Measurements from ENCODE around the gene KCTD4. TPM values are rescaled to one million over a fixed set of nuclear protein-coding genes. Genes with fewer than 3 reads are reported as not detected.
"Not testable (repeated sequence)": the region's sequence is repeated elsewhere in the genome, so short reads cannot be mapped to it uniquely, and the experiment has no call there.

Gene KCTD4
- not detected in 2 replicates for total RNA-seq (2014; rRNA removed; shearing (Covaris generic))

DNA sequence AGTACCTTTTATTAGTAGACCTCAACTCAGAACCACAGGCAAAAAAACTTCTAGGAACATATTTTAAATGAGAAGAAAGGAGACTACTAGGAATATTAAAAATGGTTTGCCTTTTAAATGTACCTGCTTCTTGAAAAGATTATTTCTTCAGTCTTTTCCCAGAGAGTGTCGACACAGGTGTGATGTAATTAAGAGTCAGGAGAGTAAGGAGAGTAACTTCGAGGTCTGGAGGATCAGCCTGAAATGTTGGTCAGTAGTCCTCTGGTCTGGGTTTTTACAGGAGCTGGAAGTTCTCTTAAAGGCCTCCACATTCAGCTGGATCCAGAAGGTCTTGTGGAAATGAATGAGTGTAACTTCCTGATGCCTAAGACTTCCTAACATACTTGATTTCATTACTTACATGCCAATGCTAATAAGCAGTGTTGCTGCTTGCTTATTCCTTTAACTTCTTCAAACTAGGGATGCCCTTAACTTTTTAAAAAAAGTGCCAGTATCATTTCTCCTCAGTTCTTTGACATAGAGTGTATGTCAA, at the start of gene KCTD4:
Gene KCTD4, minus strand, starts transcription at position 345 of the 532 bp plus-strand sequence. CDS start 6,478 bp downstream, outside the sequence.
- H3K27me3 ChIP-seq: no peaks in the 10 kb centered on the region
- no peaks in the 10 kb centered on the region for H3K9me3 ChIP-seq (replicated peaks)
- H3K4me3 ChIP-seq: no peak within 1 kb of the TSS
- no peak for DNase-seq
- H3K36me3 ChIP-seq: no peaks in the 10 kb centered on the region
- H3K27ac ChIP-seq: no peak within 1 kb of the TSS
- 0 out of 2 replicates have a peak, but pooled peaks cover 7% of the 10 kb centered on the region for H3K4me1 ChIP-seq

DNA sequence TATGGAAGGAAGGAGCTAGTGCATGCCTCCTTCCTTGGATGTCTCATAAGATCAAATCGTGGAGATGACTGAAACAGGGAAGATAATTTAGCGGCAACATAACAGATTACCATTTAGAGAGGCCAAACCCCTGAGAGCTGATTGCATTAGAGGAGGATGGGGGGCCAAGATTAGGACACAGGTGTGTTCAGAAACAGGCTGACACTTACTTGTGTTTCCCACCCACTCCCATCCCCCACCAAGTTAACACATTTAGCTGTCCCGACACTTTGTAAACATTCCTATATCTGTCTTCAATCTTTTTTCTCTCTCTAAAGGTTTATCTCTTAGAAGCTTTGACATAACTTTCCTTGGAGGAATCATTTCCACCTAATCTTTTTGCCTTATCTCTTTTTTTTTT, 48.8 kb upstream of the KCTD4 start:
- Histone ChIP-seq H3K36me3 (peaks cover 6% of the 10 kb centered on the region), H3K9me3 (replicated peaks) (no peaks in the 10 kb centered on the region), H3K27ac (no peak overlapping the region), H3K4me3 (no peak overlapping the region), H3K4me1 (no peaks in the 10 kb centered on the region), H3K27me3 (no peaks in the 10 kb centered on the region)
- DNase-seq: no peak

DNA sequence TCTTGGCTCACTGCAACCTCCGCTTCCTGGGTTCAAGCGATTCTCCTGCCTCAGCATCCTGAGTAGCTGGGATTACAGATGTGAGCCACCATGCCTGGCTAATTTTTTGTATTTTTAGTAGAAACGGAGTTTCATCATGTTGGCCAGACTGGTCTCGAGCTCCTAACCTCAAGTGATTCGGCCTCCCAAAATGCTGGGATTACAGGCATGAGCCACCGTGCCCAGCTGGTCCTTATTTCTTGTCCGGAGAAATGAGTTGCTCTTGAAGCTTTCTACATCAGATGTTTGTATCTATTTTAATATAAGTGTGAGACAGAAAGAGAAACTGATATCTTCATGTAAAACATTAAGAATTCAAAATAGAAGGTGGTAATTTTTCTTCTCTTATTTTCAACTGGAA, 43.9 kb upstream of the KCTD4 start:
- H3K4me3 ChIP-seq; H3K27me3 ChIP-seq; DNase-seq; H3K27ac ChIP-seq; H3K4me1 ChIP-seq; H3K36me3 ChIP-seq; H3K9me3 ChIP-seq (replicated peaks): not testable (repeated sequence)

DNA sequence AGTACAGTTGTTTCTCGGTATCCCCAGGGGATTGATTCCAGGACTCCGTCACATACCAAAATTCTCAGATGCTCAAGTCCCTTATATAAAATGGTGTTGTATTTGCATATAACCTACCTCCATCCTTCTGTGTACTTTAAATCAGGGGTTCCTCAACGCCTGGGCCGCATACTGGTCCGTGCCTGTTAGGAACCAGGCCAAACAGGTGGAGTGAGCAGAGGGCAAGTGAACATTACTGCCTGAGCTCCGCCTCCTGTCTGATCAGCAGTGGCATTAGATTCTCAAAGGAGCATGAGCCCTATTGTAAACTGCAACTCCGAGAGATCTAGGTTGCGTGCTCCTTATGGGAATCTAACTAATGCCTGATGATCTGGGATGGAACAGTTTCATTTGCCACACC, 42.2 kb upstream of the KCTD4 start:
- H3K9me3 ChIP-seq (replicated peaks): no peaks in the 10 kb centered on the region
- no peaks in the 10 kb centered on the region for H3K27me3 ChIP-seq
- no peaks in the 10 kb centered on the region for H3K4me1 ChIP-seq
- H3K27ac ChIP-seq: no peak overlapping the region
- no peaks in the 10 kb centered on the region for H3K36me3 ChIP-seq
- DNase-seq: peak in 1 of 2 experiments; percentile 4
- no peak overlapping the region for H3K4me3 ChIP-seq

DNA sequence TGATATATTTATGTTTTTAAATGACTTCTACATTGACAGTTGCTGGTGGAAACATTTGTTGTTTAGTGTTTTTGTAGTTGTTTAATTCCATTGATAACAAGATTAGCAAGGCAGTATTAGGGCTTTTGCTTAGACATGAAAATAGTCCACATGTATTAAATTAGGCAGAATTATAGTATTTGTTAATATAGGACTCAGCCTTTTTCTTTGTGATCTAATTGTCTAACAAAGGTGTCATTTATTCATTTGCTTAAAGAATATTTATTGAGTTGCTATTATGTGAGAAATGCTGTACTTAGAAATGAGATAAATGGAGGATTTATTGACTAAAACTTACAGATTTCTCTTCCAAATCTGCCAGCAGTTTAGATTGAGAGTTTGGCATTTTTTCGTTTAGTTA, 41.7 kb upstream of the KCTD4 start:
- Histone ChIP-seq H3K36me3 (no peaks in the 10 kb centered on the region), H3K4me3 (no peak overlapping the region), H3K9me3 (replicated peaks) (no peaks in the 10 kb centered on the region), H3K4me1 (no peaks in the 10 kb centered on the region), H3K27ac (no peak overlapping the region), H3K27me3 (no peaks in the 10 kb centered on the region)
- DNase-seq: no peak

DNA sequence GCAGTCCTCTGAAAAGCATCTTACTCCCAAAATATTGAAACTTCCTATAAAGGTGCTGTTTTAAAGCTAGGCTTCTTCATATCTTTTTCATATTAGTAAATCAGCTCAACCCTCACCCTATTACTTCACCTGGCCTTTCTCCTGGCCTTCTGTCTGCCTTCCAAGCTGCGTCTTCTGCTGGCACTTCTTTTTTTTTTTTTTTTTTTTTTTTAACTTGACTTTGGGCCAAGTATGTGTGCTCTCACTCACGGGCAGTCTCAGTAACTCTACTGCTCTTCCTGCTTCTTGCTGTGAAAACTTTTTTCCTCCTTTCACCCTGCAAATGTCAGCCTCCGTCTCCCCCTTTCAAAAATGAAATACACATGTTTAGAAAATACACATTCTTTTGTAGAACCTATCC, 41.2 kb upstream of the KCTD4 start:
- no peak for DNase-seq
- Histone ChIP-seq H3K27me3 (no peaks in the 10 kb centered on the region), H3K4me3 (no peak overlapping the region), H3K27ac (no peak overlapping the region), H3K9me3 (replicated peaks) (no peaks in the 10 kb centered on the region), H3K36me3 (no peaks in the 10 kb centered on the region), H3K4me1 (no peaks in the 10 kb centered on the region)

DNA sequence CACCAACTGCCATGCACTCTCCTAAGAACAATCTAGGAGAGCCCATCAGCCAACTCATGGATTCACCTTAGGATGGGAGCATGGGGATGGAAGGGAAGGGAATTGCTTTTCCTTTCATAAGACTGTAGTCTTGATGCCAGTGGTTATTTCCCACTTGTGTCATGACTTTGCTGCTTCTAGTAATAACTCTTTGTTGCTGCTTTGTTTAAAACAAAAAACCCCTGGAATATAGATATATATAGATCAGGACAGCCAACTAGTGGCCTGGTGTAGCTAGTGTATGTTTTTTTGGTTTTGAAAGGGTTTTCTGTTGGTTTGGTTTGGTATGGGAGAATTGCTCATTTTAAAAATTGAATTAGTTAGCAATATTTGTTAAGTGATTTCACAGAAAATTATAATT, 39.3 kb upstream of the KCTD4 start:
- no peak overlapping the region for H3K4me3 ChIP-seq
- H3K27ac ChIP-seq: no peak overlapping the region
- H3K36me3 ChIP-seq: no peaks in the 10 kb centered on the region
- H3K27me3 ChIP-seq: no peaks in the 10 kb centered on the region
- H3K9me3 ChIP-seq (replicated peaks): no peaks in the 10 kb centered on the region
- H3K4me1 ChIP-seq: no peaks in the 10 kb centered on the region
- no peak for DNase-seq

DNA sequence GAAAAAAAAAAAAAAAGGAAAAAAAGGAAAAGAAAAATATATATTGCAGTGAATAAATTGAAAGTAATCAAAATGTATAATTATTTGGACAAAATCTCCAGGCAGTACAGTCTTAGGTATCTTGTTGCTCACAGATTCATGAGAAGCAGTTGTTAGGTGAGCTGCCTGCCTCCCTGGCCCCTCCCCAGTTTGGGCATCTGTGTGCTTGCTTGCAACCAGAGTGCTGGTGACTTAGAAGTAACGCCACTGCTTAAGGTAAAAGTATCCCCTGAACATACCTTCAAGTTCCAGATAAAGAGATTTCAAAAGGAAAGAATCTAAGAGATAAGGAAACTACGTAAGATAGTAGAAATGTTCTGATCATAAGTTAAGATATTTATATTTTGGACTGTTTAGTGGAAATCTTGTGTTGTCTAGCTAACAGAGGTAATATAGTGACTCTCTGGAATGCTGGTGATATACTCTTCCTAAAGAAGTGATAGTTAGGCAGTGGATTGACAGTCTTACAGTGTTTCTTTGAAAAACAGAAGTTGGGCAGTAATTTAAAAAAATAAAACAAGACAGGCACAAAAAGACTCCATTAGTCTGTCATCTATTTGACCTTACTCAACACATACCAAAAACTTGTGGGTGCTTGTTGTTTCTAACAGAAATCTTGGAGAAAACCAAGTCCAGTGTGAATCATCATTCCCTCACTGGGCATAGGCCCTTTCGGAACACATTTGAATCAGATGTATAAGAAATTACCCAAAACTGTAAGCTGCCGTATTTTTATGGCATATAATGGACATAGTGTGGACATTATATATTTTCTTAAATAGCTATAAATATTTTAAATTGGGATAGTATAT, 38.3 kb upstream of the KCTD4 start:
- no peaks in the 10 kb centered on the region for H3K9me3 ChIP-seq (replicated peaks)
- DNase-seq: no peak

DNA sequence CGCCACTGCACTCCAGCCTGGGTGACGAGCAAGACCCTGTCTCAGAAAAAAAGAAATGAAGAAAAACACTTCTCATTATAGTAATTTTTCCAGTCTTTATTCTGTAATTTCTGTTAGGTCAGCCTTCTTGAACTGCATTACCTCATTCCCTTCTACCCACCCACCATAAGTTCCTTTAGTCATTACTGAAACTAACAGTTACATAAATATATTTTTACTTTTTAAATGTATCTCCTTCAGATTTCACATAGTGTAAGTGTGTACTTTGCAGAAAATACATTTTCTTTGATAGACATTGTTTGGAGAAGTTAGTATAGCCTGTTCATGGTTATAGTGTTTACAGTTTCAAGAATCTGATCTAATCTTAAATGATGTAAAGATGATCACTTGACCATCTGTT, 31.7 kb upstream of the KCTD4 start:
- no peak overlapping the region for H3K4me3 ChIP-seq
- H3K27ac ChIP-seq: no peak overlapping the region

More for the DNA sequence above, 38.3 kb upstream of the KCTD4 start:
- Histone ChIP-seq H3K4me3 (no peak overlapping the region), H3K27ac (no peak overlapping the region), H3K36me3 (no peaks in the 10 kb centered on the region), H3K27me3 (no peaks in the 10 kb centered on the region), H3K4me1 (no peaks in the 10 kb centered on the region)

DNA sequence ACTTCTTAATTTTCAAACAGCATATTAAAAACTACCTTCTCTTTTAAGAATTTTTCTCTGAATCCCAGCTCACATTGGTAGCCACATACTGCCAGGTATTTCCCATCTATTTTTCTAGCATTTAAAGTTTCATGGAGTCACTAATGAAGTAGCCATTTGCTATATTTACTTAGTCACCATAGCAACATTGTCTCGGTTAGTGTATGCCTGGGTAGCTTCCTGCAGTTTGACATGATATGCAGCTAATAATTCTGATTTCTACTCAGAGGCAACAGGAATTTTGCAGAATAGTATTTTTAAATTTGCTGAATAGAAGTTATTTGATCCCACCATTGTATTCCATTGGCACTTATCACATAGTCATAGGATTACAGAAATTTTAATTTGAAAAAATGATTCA, 30.9 kb upstream of the KCTD4 start:
- Histone ChIP-seq H3K27me3 (no peaks in the 10 kb centered on the region), H3K27ac (no peak overlapping the region)
- no peak for DNase-seq

More for the DNA sequence above, 31.7 kb upstream of the KCTD4 start:
- H3K9me3 ChIP-seq (replicated peaks): no peaks in the 10 kb centered on the region
- H3K4me1 ChIP-seq: no peaks in the 10 kb centered on the region
- DNase-seq: no peak
- H3K36me3 ChIP-seq: no peaks in the 10 kb centered on the region
- H3K27me3 ChIP-seq: no peaks in the 10 kb centered on the region

DNA sequence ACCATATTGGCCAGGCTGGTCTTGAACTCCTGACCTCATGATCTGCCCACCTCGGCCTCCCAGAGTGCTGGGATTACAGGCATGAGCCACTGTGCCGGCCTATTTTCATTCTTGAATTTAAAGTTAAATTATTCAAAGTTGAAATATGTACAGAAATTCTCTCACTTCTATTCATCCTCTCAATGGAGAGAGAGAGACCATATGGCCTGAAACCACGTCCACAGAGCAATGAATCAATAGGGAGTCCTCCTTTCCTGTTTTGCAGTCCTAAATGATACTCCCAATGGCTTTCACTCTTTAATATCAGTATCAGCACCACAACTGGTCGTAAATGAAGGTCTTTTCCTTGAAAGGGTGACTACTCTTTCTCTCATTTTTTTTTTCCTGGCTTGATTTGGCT, 30.5 kb upstream of the KCTD4 start:
- no peaks in the 10 kb centered on the region for H3K36me3 ChIP-seq
- no peak overlapping the region for H3K4me3 ChIP-seq
- no peak for DNase-seq
- H3K27ac ChIP-seq: no peak overlapping the region
- H3K27me3 ChIP-seq: no peaks in the 10 kb centered on the region
- H3K9me3 ChIP-seq (replicated peaks): no peaks in the 10 kb centered on the region
- no peaks in the 10 kb centered on the region for H3K4me1 ChIP-seq

More for the DNA sequence above, 30.9 kb upstream of the KCTD4 start:
- Histone ChIP-seq H3K36me3 (no peaks in the 10 kb centered on the region), H3K4me1 (no peaks in the 10 kb centered on the region), H3K9me3 (replicated peaks) (no peaks in the 10 kb centered on the region), H3K4me3 (no peak overlapping the region)

DNA sequence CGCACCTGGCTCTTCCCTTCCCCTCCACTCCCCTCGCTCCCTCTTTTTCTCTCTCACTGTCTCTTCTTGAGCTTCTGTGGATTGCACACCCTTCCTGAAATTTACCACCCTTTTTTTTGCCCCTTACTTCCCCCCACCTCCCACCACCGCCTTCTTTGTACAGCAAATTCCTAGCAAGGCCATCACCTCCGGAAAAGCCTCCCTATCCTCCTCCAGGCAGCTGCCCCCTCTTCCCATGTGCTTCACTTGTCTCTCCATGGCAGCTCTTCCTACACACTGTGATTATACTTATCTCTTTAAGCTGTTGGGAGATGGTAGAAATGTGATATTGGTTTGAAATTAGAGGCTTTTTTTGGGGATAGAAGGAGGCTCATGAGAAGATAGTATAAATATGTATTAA, 28.3 kb upstream of the KCTD4 start:
- no peak overlapping the region for H3K27ac ChIP-seq
- H3K36me3 ChIP-seq: no peaks in the 10 kb centered on the region
- no peaks in the 10 kb centered on the region for H3K9me3 ChIP-seq (replicated peaks)
- no peaks in the 10 kb centered on the region for H3K4me1 ChIP-seq
- no peak for DNase-seq
- H3K27me3 ChIP-seq: no peaks in the 10 kb centered on the region
- H3K4me3 ChIP-seq: no peak overlapping the region

DNA sequence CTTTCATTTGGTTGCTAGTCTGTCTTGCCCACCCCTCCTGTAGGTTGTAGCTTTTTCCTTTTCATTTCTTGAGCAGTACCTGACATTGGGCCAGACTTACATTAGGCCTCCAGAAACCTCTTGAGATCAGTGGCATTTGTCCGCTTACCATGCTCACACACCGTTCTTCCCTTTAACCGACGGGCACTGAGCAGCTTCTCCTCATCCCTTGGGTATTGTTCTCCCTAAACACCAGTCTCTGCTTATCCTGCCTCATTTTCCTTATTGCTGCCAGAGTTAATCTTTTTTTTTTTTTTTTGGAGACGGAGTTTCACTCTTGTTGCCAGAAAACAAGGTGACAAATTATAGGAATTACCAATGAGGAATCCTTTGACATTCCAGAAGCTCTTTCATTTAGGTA, 27.2 kb upstream of the KCTD4 start:
- H3K9me3 ChIP-seq (replicated peaks): no peaks in the 10 kb centered on the region
- no peaks in the 10 kb centered on the region for H3K36me3 ChIP-seq
- no peak for DNase-seq
- no peak overlapping the region for H3K27ac ChIP-seq
- no peak overlapping the region for H3K4me3 ChIP-seq
- no peaks in the 10 kb centered on the region for H3K4me1 ChIP-seq
- H3K27me3 ChIP-seq: no peaks in the 10 kb centered on the region

DNA sequence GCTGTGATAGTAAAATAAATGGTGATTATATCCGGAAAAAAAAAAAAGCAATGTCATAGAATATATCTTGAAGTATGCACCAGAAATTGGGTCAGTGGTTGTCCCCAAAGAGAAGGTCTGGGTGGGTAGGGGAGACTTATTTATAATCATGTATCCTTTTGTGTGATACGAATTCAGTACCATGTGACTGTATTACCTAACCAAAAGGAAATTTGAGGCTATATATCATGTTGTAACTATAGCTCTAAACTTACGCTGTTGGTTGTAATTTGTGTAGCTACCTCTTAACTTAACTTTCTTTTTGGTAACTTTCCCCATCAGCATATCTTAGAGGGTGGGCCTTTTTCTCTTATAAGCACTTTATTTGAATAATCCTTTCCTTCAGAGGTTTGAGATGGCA, 25.2 kb upstream of the KCTD4 start:
- Histone ChIP-seq H3K27ac (no peak overlapping the region), H3K4me3 (no peak overlapping the region), H3K4me1 (no peaks in the 10 kb centered on the region), H3K36me3 (no peaks in the 10 kb centered on the region), H3K27me3 (no peaks in the 10 kb centered on the region), H3K9me3 (replicated peaks) (no peaks in the 10 kb centered on the region)
- no peak for DNase-seq

DNA sequence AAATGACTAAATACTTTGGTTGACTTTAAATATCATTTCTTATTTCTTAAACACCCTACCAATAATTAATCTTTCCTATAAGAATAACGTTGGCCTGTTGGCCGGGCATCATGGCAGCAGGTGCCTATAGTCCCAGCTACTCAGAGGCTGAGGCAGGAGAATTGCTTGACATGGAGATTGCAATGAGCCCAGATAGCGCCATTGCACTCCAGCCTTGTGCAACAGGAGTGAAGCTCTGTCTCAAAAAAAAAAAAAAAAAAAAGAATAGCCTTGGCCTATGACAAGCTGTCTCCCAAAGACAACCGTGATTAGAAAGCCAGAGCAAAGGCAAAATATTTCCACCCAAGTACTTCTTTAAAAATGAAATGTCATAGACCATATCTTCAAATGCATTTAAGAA, 24.5 kb upstream of the KCTD4 start:
- H3K27ac ChIP-seq: no peak overlapping the region
- DNase-seq: no peak
- no peaks in the 10 kb centered on the region for H3K4me1 ChIP-seq
- H3K9me3 ChIP-seq (replicated peaks): no peaks in the 10 kb centered on the region
- H3K4me3 ChIP-seq: no peak overlapping the region
- H3K27me3 ChIP-seq: no peaks in the 10 kb centered on the region
- H3K36me3 ChIP-seq: no peaks in the 10 kb centered on the region

DNA sequence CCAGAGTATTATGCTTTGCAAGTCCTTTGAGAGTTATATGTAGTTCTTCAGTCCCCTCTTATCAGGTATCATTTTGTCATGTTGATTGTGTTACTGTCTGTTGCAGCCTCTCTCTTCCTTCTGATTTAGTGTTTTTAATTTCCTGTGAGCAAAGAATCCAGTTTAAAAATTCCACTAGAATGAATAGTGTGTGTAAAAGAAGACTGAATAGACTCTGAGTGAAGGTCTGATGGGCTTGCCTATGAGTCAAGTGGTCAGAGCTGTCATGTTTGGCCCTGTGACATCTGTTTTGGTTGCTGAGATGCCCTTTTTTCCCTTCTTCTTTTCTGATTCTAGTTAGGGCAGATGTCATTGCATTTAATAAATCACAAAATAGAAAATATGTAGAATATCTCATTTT, 23.3 kb upstream of the KCTD4 start:
- Histone ChIP-seq H3K4me1 (no peaks in the 10 kb centered on the region), H3K4me3 (no peak overlapping the region), H3K27ac (no peak overlapping the region), H3K9me3 (replicated peaks) (no peaks in the 10 kb centered on the region), H3K36me3 (no peaks in the 10 kb centered on the region), H3K27me3 (no peaks in the 10 kb centered on the region)
- no peak for DNase-seq

Measured in SJCRH30 (cell line).